Stimulated activated naive CD8-positive, alpha-beta T cell treated with anti-CD3 and anti-CD28 coated beads, Interleukin-15, Interleukin-2, amounts not matched to agents 100 ng/mL and 50 ng/mL, for 24 hours (primary cell): Measurements from ENCODE around the gene SYVN1.
A peak's percentile ranks its signal among the peaks of the same experiment; 100 is the strongest.

ENCODE experiments used
- H3K27ac Mint-ChIP-seq: one replicate; pipeline ENCODE4 v1.8.0; 2021; ENCODE audit warnings: mild to moderate bottlenecking, mixed read lengths
- H3K27me3 Mint-ChIP-seq: one replicate; pipeline ENCODE4 v1.8.0; 2021; ENCODE audit warnings: mixed read lengths
- H3K36me3 Mint-ChIP-seq: one replicate; pipeline ENCODE4 v1.8.0; 2021; ENCODE audit warnings: low read depth, mixed read lengths
- H3K4me1 Mint-ChIP-seq: one replicate; pipeline ENCODE4 v1.8.0; 2021; ENCODE audit warnings: low read depth, mixed read lengths
- H3K4me3 Mint-ChIP-seq: one replicate; pipeline ENCODE4 v1.8.0; 2021; ENCODE audit warnings: mild to moderate bottlenecking, mixed read lengths
- H3K9me3 Mint-ChIP-seq: one replicate; pipeline ENCODE4 v1.8.0; 2021; ENCODE audit warnings: mixed read lengths

Gene SYVN1

GRCh38 chr11:65113361-65113756 lies 21.0 kb downstream of the SYVN1 start:
- H3K4me1 Mint-ChIP-seq = peaks cover 63% of the 10 kb centered on the region
- H3K27ac Mint-ChIP-seq = peak overlapping the region; percentile 83
- H3K9me3 Mint-ChIP-seq = no peaks in the 10 kb centered on the region
- peak overlapping the region; percentile 84 for H3K4me3 Mint-ChIP-seq
- H3K27me3 Mint-ChIP-seq = no peaks in the 10 kb centered on the region
- H3K36me3 Mint-ChIP-seq = peaks cover 26% of the 10 kb centered on the region

DNA sequence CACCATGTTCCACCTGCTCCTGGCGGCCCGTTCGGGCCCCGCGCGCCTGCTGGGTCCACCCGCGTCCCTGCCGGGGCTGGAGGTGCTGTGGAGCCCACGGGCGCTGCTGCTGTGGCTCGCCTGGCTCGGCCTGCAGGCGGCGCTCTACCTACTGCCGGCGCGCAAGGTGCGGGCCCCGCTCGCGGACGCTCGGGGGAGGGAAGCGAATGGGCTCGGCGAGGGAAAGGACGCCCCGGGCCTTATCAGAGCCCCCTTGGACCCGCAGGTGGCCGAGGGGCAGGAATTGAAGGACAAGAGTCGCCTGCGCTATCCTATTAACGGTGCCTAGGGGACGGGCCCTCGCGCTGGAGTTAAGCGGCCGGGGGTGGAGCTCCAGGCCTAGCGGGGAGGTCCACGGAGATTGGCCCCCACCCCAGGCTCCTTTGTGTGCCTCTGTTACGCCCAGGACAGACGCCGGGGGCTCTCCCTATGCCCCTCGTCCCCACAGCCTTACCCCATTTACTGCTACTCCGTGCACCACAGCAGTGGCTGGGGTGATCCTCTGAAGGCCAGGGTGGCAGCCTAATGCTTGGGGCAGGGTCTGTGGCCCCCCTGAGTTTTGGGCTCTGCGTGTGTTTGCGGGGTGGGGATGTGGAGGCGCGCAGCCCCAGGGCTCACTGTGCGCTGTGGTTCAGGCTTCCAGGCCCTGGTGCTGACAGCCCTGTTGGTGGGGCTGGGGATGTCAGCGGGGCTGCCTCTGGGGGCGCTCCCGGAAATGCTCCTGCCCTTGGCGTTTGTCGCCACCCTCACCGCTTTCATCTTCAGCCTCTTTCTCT lies 21.6 kb downstream of the SYVN1 start:
- Mint-ChIP-seq H3K9me3 (no peaks in the 10 kb centered on the region), H3K4me1 (peaks cover 58% of the 10 kb centered on the region), H3K27ac (peak overlapping the region; percentile 83), H3K36me3 (peaks cover 20% of the 10 kb centered on the region), H3K27me3 (no peaks in the 10 kb centered on the region), H3K4me3 (peak overlapping the region; percentile 84)

DNA sequence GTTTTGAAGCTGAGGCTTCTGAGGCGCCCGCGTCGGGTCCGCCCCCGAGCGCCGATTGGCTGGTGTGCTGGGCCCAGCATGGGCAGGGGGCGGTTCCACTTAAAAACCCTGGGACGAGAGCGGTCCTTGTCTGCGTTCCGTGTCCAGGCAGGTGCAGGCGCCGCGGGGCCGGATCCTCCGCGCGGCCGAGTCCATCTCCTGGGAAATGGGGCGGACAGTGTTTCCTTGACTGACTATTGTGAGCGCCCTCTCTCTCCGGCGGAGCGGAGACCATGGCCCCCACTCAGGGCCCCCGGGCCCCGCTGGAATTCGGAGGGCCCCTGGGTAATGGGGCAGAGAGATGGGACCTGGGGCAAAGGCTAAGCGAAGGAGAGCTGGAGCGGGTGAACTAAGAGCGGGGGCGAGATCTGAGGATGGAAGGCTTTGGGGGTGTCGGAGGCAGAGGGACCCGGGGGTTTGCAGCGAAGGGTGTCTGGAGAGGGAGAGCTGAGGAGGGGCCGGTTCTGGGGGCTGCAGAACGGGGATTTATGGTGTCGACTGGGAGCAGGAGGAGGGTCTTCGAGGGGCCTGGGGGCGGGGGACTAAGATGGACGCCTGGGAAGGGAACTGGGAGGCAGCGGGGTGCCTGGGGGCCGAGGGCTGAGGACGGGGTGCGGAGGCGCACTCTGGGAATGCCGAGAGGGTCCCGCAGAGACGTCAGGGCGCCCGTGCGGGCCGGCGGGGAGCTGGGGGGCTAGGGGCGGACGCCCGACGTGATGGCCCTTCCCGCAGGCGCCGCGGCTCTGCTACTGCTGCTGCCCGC lies 22.4 kb downstream of the SYVN1 start, which contains the start of gene TM7SF2:
TM7SF2 (plus strand) TSS at position 129 of the 802 bp plus-strand sequence; CDS start at position 273, 144 bp downstream.
- H3K36me3 Mint-ChIP-seq = peaks cover 16% of the 10 kb centered on the region
- H3K4me3 Mint-ChIP-seq = peak within 1 kb of the TSS; percentile 84
- H3K4me1 Mint-ChIP-seq = peaks cover 55% of the 10 kb centered on the region
- peak within 1 kb of the TSS; percentile 83 for H3K27ac Mint-ChIP-seq
- H3K27me3 Mint-ChIP-seq = no peaks in the 10 kb centered on the region
- H3K9me3 Mint-ChIP-seq = no peaks in the 10 kb centered on the region

DNA sequence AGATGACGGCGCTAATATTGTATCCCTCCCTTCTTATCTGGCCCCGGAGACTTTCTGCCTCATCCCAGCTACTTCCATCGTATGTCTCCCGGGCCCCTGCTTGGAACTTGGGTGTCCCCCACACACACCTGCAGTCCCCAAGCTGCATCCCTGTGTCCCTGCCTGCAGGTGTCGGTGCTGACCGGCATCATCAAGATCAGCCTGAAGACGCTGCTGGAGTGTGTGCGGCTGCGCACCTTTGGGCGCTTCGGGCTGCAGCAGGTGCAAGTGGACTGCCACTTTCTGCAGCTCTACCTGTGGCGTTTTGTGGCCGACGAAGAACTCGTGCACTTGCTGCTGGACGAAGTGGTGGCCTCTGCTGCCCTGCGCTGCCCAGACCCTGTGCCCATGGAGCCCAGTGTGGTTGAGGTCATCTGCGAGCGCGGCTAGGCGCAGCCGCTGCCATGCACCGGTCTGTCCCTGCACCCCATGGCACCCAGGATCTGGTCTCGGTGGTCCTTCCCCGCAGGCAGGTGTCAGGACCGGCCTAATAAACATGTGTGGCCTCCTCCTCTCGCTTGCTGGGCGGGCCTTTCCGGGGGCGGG lies 23.1 kb downstream of the SYVN1 start:
- Mint-ChIP-seq H3K27ac (peak overlapping the region; percentile 79), H3K4me1 (peaks cover 49% of the 10 kb centered on the region), H3K36me3 (peaks cover 15% of the 10 kb centered on the region), H3K9me3 (no peaks in the 10 kb centered on the region), H3K4me3 (peak overlapping the region; percentile 84), H3K27me3 (no peaks in the 10 kb centered on the region)

- H3K4me3 Mint-ChIP-seq = peak overlapping the region; percentile 5
- H3K36me3 Mint-ChIP-seq = peaks cover 15% of the 10 kb centered on the region
- H3K9me3 Mint-ChIP-seq = no peaks in the 10 kb centered on the region
- no peaks in the 10 kb centered on the region for H3K27me3 Mint-ChIP-seq
- no peak overlapping the region for H3K27ac Mint-ChIP-seq
- H3K4me1 Mint-ChIP-seq = peaks cover 44% of the 10 kb centered on the region
These were observed 23.9 kb downstream of the SYVN1 start for GRCh38 chr11:65110354-65110861.

DNA sequence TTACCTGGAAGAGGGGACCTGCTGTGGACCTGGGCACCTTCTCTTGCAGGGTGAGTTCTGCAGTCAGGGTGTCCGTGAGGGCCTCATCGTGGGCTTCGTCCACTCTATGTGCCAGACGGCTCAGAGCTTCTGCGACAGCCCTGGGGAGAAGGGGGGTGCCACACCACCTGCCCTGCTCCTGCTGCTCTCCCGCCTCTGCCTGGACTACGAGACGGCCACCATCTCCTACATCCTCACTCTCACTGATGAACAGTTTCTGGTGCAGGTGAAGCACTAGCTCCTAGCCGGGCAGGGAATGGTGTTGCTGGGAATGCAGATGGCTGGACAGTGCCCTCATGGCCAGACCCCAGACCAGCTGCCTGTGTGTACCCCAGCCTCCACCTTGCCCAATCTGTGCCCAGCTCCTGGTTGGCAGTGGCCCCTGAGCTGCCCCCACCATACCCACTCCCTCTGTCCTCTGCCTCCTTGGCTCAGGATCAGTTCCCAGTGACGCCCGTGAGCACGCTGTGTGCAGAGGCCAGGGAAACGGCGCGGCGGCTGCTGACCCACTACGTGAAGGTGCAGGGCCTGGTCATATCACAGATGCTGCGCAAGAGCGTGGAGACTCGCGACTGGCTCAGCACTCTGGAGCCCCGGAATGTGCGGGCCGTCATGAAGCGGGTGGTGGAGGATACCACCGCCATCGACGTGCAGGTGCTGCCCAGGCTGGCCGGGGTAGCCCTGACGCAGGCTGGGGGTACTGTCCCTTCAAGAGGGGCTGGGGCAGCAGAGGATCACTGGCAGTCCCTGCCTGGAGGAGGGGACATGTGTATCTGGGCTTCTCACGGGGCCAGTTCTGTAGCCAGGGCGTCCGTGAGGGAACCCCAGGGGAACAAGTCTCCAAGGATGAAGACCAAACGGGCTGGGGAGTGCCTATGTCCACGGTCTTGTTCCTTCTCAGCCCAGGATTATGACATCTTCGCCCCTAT lies 24.8 kb downstream of the SYVN1 start:
- Mint-ChIP-seq H3K9me3 (no peaks in the 10 kb centered on the region), H3K4me3 (no peak overlapping the region), H3K27ac (no peak overlapping the region)

GRCh38 chr11:65108469-65109123 lies 25.7 kb downstream of the SYVN1 start:
- no peaks in the 10 kb centered on the region for H3K27me3 Mint-ChIP-seq
- peaks cover 22% of the 10 kb centered on the region for H3K36me3 Mint-ChIP-seq
- no peak overlapping the region for H3K4me3 Mint-ChIP-seq
- H3K9me3 Mint-ChIP-seq = no peaks in the 10 kb centered on the region
- peaks cover 40% of the 10 kb centered on the region for H3K4me1 Mint-ChIP-seq
- H3K27ac Mint-ChIP-seq = no peak overlapping the region

More for the DNA sequence above, 24.8 kb downstream of the SYVN1 start:
- H3K36me3 Mint-ChIP-seq = peaks cover 19% of the 10 kb centered on the region
- peaks cover 47% of the 10 kb centered on the region for H3K4me1 Mint-ChIP-seq
- H3K27me3 Mint-ChIP-seq = no peaks in the 10 kb centered on the region

- Mint-ChIP-seq H3K36me3 (peaks cover 22% of the 10 kb centered on the region), H3K9me3 (no peaks in the 10 kb centered on the region), H3K4me1 (peaks cover 33% of the 10 kb centered on the region), H3K27me3 (no peaks in the 10 kb centered on the region), H3K4me3 (no peak overlapping the region), H3K27ac (no peak overlapping the region)
These were observed 26.4 kb downstream of the SYVN1 start for GRCh38 chr11:65107751-65108468.

DNA sequence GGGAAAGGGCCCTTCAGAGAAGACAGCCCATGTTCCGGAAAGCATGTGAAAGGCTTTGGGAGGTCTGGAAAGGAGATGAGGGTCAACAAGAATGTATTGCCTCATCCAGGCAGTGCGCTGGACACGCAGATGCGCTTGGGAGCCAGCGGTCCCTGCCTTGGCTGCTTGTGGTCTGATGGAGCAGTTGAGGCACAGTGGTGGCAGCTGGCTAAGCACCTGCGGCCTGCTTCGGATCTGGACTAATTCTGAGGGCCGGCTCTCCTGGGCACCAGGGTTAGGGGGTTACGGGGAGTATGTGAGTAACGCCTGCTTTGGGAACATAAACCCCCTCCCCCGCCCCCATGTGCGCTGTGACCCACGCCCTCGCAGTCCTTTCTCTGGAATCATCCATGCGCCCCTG lies 27.2 kb downstream of the SYVN1 start:
- Mint-ChIP-seq H3K4me3 (no peak overlapping the region), H3K4me1 (peaks cover 30% of the 10 kb centered on the region), H3K27me3 (no peaks in the 10 kb centered on the region), H3K36me3 (peaks cover 22% of the 10 kb centered on the region), H3K27ac (no peak overlapping the region), H3K9me3 (no peaks in the 10 kb centered on the region)

GRCh38 chr11:65104628-65105027 lies 29.7 kb downstream of the SYVN1 start:
- Mint-ChIP-seq H3K4me1 (peaks cover 9% of the 10 kb centered on the region), H3K27me3 (no peaks in the 10 kb centered on the region), H3K36me3 (peaks cover 27% of the 10 kb centered on the region), H3K4me3 (no peak overlapping the region), H3K27ac (peak overlapping the region; percentile 54), H3K9me3 (no peaks in the 10 kb centered on the region)

- Mint-ChIP-seq H3K36me3 (peaks cover 32% of the 10 kb centered on the region), H3K9me3 (no peaks in the 10 kb centered on the region), H3K4me3 (no peak overlapping the region), H3K27ac (no peak overlapping the region), H3K4me1 (peaks cover 9% of the 10 kb centered on the region), H3K27me3 (no peaks in the 10 kb centered on the region)
These were observed 30.8 kb downstream of the SYVN1 start for GRCh38 chr11:65103476-65103875.

- no peak overlapping the region for H3K4me3 Mint-ChIP-seq
These were observed 31.9 kb downstream of the SYVN1 start for GRCh38 chr11:65102142-65103095.

More at GRCh38 chr11:65102142-65103095, 31.9 kb downstream of the SYVN1 start:
- peaks cover 14% of the 10 kb centered on the region for H3K4me1 Mint-ChIP-seq
- no peaks in the 10 kb centered on the region for H3K27me3 Mint-ChIP-seq
- H3K27ac Mint-ChIP-seq = no peak overlapping the region
- peaks cover 37% of the 10 kb centered on the region for H3K36me3 Mint-ChIP-seq
- H3K9me3 Mint-ChIP-seq = no peaks in the 10 kb centered on the region
